Stimulated activated CD8-positive, alpha-beta memory T cell treated with anti-CD3 and anti-CD28 coated beads, Interleukin-7, amount 100 ng/mL, for 4 hours (primary cell): ENCODE data around the gene CLEC18C.
"Not testable (repeated sequence)": the region's sequence is repeated elsewhere in the genome, so short reads cannot be mapped to it uniquely, and the experiment has no call there.

Experiments
- DNase-seq, 2 donors: peaks; one replicate each; pipeline ENCODE4 v3.0.0-alpha.2; 2020; ENCODE audit warnings: low read depth in 2 of 2

CLEC18C gene

GRCh38 chr16:70173212-70173837 is at the start of gene CLEC18C:
CLEC18C (plus strand) TSS chr16:70173787; CDS start chr16:70174279, 492 bp downstream.
- not testable (repeated sequence) for DNase-seq

GRCh38 chr16:70123822-70124221 is 49.8 kb upstream of the CLEC18C start:
- not testable (repeated sequence) for DNase-seq

- not testable (repeated sequence) for DNase-seq
Observed at GRCh38 chr16:70126226-70126625, 47.4 kb upstream of the CLEC18C start.

- DNase-seq = not testable (repeated sequence)
Observed at GRCh38 chr16:70127706-70128105, 45.9 kb upstream of the CLEC18C start.

- DNase-seq = not testable (repeated sequence)
Observed at GRCh38 chr16:70128844-70129243, 44.7 kb upstream of the CLEC18C start.

- DNase-seq = not testable (repeated sequence)
Observed at GRCh38 chr16:70135796-70136195, 37.8 kb upstream of the CLEC18C start.

- DNase-seq = not testable (repeated sequence)
Observed at GRCh38 chr16:70136595-70136994, 37.0 kb upstream of the CLEC18C start.

GRCh38 chr16:70142739-70143138 is 30.8 kb upstream of the CLEC18C start:
- DNase-seq = not testable (repeated sequence)

GRCh38 chr16:70143231-70143895 is 30.2 kb upstream of the CLEC18C start:
- not testable (repeated sequence) for DNase-seq

- not testable (repeated sequence) for DNase-seq
Observed at GRCh38 chr16:70147853-70148252, 25.7 kb upstream of the CLEC18C start.

GRCh38 chr16:70148453-70148852 is 25.1 kb upstream of the CLEC18C start:
- DNase-seq = not testable (repeated sequence)

- DNase-seq = not testable (repeated sequence)
Observed at GRCh38 chr16:70149296-70149695, 24.3 kb upstream of the CLEC18C start.

GRCh38 chr16:70151391-70151790 is 22.2 kb upstream of the CLEC18C start:
- no peak for DNase-seq

- no peak for DNase-seq
Observed at GRCh38 chr16:70151941-70152509, 21.6 kb upstream of the CLEC18C start.

GRCh38 chr16:70152578-70153302 is 20.8 kb upstream of the CLEC18C start:
- DNase-seq = no peak

GRCh38 chr16:70154736-70155135 is 18.9 kb upstream of the CLEC18C start:
- DNase-seq = not testable (repeated sequence)

- DNase-seq = no peak
Observed at GRCh38 chr16:70156207-70156978, 17.2 kb upstream of the CLEC18C start.

- DNase-seq = no peak
Observed at GRCh38 chr16:70157105-70157476, 16.5 kb upstream of the CLEC18C start.

- DNase-seq = no peak
Observed at GRCh38 chr16:70157477-70158260, 15.9 kb upstream of the CLEC18C start.

- DNase-seq = no peak
Observed at GRCh38 chr16:70158261-70158939, 15.2 kb upstream of the CLEC18C start.
